Small intestine (tissue), 7 donors: ENCODE measurements around the gene MMP24. TPM values are rescaled to one million over a fixed set of nuclear protein-coding genes. Genes with fewer than 3 reads are reported as not detected.

Source experiments
- DNase-seq, 2 donors: peaks; one replicate each; pipeline versions ENCODE4 v3.0.0 to v3.0.0-alpha.2; 2013
- FAIRE-seq: peaks from 2 replicates; lab custom pipeline; 2012; peaks lifted over from hg19 to GRCh38; lab: Jason Lieb, UNC
- H3K27ac ChIP-seq, 3 donors: one replicate each; pipeline ENCODE4 v1.5.1; 2013; ENCODE audit warnings: low read length in 2 of 3, mild to moderate bottlenecking in 2 of 3, control low read depth in 1 of 3, inconsistent platforms in 1 of 3, low read depth in 1 of 3, moderate library complexity in 1 of 3
- H3K27me3 ChIP-seq, 3 donors: one replicate each; pipeline ENCODE4 v1.6.1; 2013; ENCODE audit warnings: low read length in 3 of 3, inconsistent platforms in 1 of 3; ENCODE audit not compliant: control insufficient read depth in 3 of 3, insufficient read depth in 3 of 3
- H3K36me3 ChIP-seq, 3 donors: one replicate each; pipeline ENCODE4 v1.6.1; 2013; ENCODE audit warnings: low read length in 3 of 3, inconsistent platforms in 1 of 3, low read depth in 1 of 3, mild to moderate bottlenecking in 1 of 3, moderate library complexity in 1 of 3; ENCODE audit not compliant: control insufficient read depth in 3 of 3, insufficient read depth in 2 of 3
- H3K4me1 ChIP-seq, 3 donors: one replicate each; pipeline ENCODE4 v1.6.1; 2013; ENCODE audit warnings: low read length in 2 of 3, inconsistent platforms in 1 of 3, low read depth in 1 of 3, mild to moderate bottlenecking in 1 of 3, moderate library complexity in 1 of 3; ENCODE audit not compliant: control insufficient read depth in 3 of 3, insufficient read depth in 2 of 3
- H3K4me3 ChIP-seq, 3 donors: one replicate each; pipeline ENCODE4 v1.5.1; 2013; ENCODE audit warnings: low read length in 3 of 3, control low read depth in 1 of 3, inconsistent platforms in 1 of 3, low read depth in 1 of 3, mild to moderate bottlenecking in 1 of 3, moderate library complexity in 1 of 3
- H3K9me3 ChIP-seq, 2 donors: one replicate each; pipeline ENCODE4 v1.6.1; 2013; ENCODE audit warnings: low read depth in 1 of 2, low read length in 1 of 2; ENCODE audit not compliant: control insufficient read depth in 2 of 2, insufficient read depth in 1 of 2
- WGBS, 3 donors: extraction: QIAGEN DNeasy Blood & Tissue Kit; methylation state at CpG; one replicate each; pipeline ENCODE4 v1.1.7; 2013; 5-methylcytosine and 5-hydroxymethylcytosine counted together
- polyA plus RNA-seq, 4 donors: library from polyadenylated mRNA; stranded (reverse) in 3 of 4; unstranded in 1 of 4; fragments of 200-250 nt in 3 of 4; fragments of 120-200 nt in 1 of 4; gene quantifications; one replicate each; pipeline versions ENCODE4 v1.2.1 to v1.2.3, GENCODE V29; 2013
- donor health status: healthy with polysubstance abuse.
- donor health status: control.
- donor health status: control.
- donor health status: Bipolar disorder and iron deficiency.
- donor health status: healthy.

The MMP24 gene
- polyA plus RNA-seq, 4 donors, result 0.54 to 1.3 (median 0.73) TPM

GRCh38 chr20:35325401-35325800 lies 98.9 kb downstream of the MMP24 start:
- FAIRE-seq (no peak), DNase-seq (peak; percentile 68 to 80)
- H3K27ac ChIP-seq, result peak overlapping the region in 2 of 3 donors; percentile 69 to 88
- peaks cover 0 to 4% (median 0%) of the 10 kb centered on the region in 3 donors for H3K36me3 ChIP-seq
- no peaks in the 10 kb centered on the region for H3K27me3 ChIP-seq
- H3K4me1 ChIP-seq, result peaks cover 4 to 51% (median 6%) of the 10 kb centered on the region in 3 donors
- WGBS, 3 donors, result 26 to 68% (median 50%) methylated on average over 6 of the region's 6 CpGs
- H3K9me3 ChIP-seq, result no peaks in the 10 kb centered on the region
- no peak overlapping the region for H3K4me3 ChIP-seq

- Histone ChIP-seq H3K9me3 (no peaks in the 10 kb centered on the region), H3K4me1 (peaks cover 4 to 46% (median 6%) of the 10 kb centered on the region in 3 donors), H3K27me3 (no peaks in the 10 kb centered on the region), H3K4me3 (no peak overlapping the region), H3K27ac (peak overlapping the region; percentile 69 to 88 (median 75)), H3K36me3 (peaks cover 0 to 4% (median 0%) of the 10 kb centered on the region in 3 donors)
- WGBS, 3 donors, result 74 to 79% (median 78%) methylated on average over 11 of the region's 11 CpGs
- peak in 1 of 2 donors; percentile 65 for DNase-seq
- no peak for FAIRE-seq
These were observed 99.7 kb downstream of the MMP24 start for GRCh38 chr20:35326021-35326739.

Other genes with a start within 250 kb of the MMP24 start
- 10 to 100 TPM; 32.4 to 52.7 (median 42.2) TPM for gene TRPC4AP, start 133.9 kb upstream of the MMP24 start, polyA plus RNA-seq
- gene EDEM2, start 79.4 kb upstream of the MMP24 start, polyA plus RNA-seq, result 10 to 100 TPM; 17.0 to 26.2 (median 21.0) TPM
- 10 to 100 TPM in 3 of 4 donors, 1 to 10 TPM in 1; 8.3 to 32.1 (median 18.6) TPM for gene PROCR, start 54.6 kb upstream of the MMP24 start, polyA plus RNA-seq
- gene MMP24OS, start 51.4 kb downstream of the MMP24 start, polyA plus RNA-seq, result 10 to 100 TPM; 28.4 to 88.8 (median 56.3) TPM
- 100 to 1,000 TPM; 186 to 394 (median 284) TPM for gene EIF6, start 58.1 kb downstream of the MMP24 start, polyA plus RNA-seq
- gene FAM83C, start 65.7 kb downstream of the MMP24 start, polyA plus RNA-seq, result under 1 TPM in 2 of 4 donors, not detected in 2; 0.04 to 0.27 TPM
- gene UQCC1, start 185.3 kb downstream of the MMP24 start, polyA plus RNA-seq, result 10 to 100 TPM; 19.7 to 35.9 (median 29.5) TPM
- gene GDF5, start 211.5 kb downstream of the MMP24 start, polyA plus RNA-seq, result under 1 TPM in 2 of 4 donors, not detected in 2; 0.01 to 0.07 TPM
- gene CEP250, start 228.9 kb downstream of the MMP24 start, polyA plus RNA-seq, result 10 to 100 TPM in 2 of 4 donors, 1 to 10 TPM in 2; 3.0 to 31.7 (median 8.8) TPM